ENCODE data around the gene CRACDL.

CRACDL gene

DNA sequence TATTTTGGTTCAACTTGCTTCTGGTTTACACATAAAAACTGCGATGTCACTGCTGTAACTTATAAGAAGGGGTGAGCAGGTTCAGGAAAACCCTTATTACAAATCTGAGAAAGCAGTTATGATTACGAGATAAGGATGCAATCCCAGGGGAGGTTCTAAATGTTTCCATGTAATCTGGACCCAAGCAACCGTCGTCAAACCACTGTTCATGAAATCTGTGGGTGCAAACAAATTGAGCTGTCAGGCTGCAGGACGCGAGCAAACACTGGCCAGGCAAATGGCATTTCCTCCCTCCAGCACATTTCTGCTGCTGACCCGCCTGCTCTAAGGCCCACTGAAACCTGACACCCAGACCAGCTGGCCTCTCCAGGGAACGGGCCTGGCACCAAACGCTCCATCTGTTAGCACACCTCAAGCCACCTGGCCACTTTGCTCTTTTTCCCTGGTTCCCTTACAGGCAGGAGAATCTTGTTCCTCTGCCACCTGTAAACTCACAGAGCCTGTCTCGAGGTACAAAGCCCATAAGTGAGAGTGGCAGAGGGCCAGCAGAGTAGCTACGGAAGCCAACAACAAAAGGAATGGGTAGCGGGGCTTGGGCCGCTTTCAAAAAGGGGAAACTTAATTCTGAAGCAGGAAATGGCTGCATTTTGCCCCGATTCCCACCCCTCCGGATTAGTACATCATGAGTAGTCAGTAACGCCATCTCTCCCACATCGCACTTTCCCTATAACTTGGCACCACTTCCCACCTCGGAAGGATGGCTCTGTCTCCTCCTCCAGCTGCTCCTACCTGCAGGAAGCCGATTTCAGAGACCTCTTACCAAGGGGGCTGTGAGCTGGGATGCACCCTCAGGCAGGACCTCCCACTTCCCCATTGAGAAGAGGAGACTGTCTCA, 26.5 kb downstream of the CRACDL start:
- H3K4me3 ChIP-seq (ENCODE audit: control insufficient read depth, low read depth, low read length), result no peak overlapping the region
- DNase-seq (ENCODE audit: low read depth), result no peak
- TF ChIP-seq, protein P1, sequence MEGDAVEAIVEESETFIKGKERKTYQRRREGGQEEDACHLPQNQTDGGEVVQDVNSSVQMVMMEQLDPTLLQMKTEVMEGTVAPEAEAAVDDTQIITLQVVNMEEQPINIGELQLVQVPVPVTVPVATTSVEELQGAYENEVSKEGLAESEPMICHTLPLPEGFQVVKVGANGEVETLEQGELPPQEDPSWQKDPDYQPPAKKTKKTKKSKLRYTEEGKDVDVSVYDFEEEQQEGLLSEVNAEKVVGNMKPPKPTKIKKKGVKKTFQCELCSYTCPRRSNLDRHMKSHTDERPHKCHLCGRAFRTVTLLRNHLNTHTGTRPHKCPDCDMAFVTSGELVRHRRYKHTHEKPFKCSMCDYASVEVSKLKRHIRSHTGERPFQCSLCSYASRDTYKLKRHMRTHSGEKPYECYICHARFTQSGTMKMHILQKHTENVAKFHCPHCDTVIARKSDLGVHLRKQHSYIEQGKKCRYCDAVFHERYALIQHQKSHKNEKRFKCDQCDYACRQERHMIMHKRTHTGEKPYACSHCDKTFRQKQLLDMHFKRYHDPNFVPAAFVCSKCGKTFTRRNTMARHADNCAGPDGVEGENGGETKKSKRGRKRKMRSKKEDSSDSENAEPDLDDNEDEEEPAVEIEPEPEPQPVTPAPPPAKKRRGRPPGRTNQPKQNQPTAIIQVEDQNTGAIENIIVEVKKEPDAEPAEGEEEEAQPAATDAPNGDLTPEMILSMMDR (IDR thresholded peaks at IDR 0.05; ENCODE audit: control insufficient read depth, insufficient read depth, low read depth, low read length, missing control alignments), result no peak

- no peak for DNase-seq (ENCODE audit: low read depth)
- TF ChIP-seq, protein P1 (IDR thresholded peaks at IDR 0.05; ENCODE audit: control insufficient read depth, insufficient read depth, low read depth, low read length, missing control alignments), result no peak
- H3K4me3 ChIP-seq (ENCODE audit: control insufficient read depth, low read depth, low read length), result no peak overlapping the region
Observed at GRCh38 chr2:98908931-98909316, 27.1 kb downstream of the CRACDL start.

- TF ChIP-seq, protein P1 (IDR thresholded peaks at IDR 0.05; ENCODE audit: control insufficient read depth, insufficient read depth, low read depth, low read length, missing control alignments), result no peak
- no peak for DNase-seq (ENCODE audit: low read depth)
- no peak overlapping the region for H3K4me3 ChIP-seq (ENCODE audit: control insufficient read depth, low read depth, low read length)
Observed at GRCh38 chr2:98907966-98908905, 27.8 kb downstream of the CRACDL start.

DNA sequence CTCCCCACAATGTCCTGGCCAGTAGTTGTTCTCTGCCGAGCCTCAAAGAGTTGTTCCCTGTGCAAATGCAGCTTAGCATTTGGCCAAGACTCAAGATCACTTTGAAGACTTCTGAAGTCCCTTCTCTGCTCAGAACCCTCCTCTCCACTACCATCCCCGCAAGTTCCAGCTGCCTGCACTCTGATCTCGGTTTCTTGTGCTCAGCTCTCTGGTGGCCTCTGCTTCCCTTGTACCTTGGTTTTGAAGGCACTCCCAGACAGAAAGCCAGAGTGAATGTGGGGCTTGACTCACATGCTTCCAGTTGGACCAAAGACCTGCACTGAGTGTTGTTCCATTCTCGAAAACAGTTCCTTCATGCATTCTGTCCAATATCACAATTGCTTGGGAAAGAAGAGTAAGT, 28.6 kb downstream of the CRACDL start:
- TF ChIP-seq, protein P1 (IDR thresholded peaks at IDR 0.05; ENCODE audit: control insufficient read depth, insufficient read depth, low read depth, low read length, missing control alignments), result no peak
- no peak for DNase-seq (ENCODE audit: low read depth)
- no peak overlapping the region for H3K4me3 ChIP-seq (ENCODE audit: control insufficient read depth, low read depth, low read length)

GRCh38 chr2:98903767-98904485, 32.1 kb downstream of the CRACDL start:
- H3K4me3 ChIP-seq (ENCODE audit: control insufficient read depth, low read depth, low read length), result no peak overlapping the region
- TF ChIP-seq, protein P1 (IDR thresholded peaks at IDR 0.05; ENCODE audit: control insufficient read depth, insufficient read depth, low read depth, low read length, missing control alignments), result no peak
- DNase-seq (ENCODE audit: low read depth), result no peak

DNA sequence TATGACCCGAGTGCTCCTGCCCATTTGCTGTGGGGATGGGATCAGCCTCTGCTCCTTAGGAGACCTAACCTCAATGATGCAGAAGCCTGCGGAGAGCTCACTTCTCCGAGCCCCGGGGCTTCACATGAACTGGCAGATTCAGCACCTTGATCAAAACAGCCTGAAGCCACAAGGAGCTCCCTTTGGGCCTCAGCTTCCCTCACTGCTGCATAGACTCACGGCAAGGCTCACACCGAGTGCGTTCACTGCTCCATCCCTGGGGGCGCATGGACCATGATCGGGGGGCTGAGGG, 33.0 kb downstream of the CRACDL start:
- H3K4me3 ChIP-seq (ENCODE audit: control insufficient read depth, low read depth, low read length), result no peak overlapping the region
- no peak for DNase-seq (ENCODE audit: low read depth)
- TF ChIP-seq, protein P1 (IDR thresholded peaks at IDR 0.05; ENCODE audit: control insufficient read depth, insufficient read depth, low read depth, low read length, missing control alignments), result no peak
